Liver (tissue), 9 donors: Measurements from ENCODE around the gene KRT86. TPM values are rescaled to one million over a fixed set of nuclear protein-coding genes. Genes with fewer than 3 reads are reported as not detected.

Experiments
- DNase-seq: peaks from one replicate; pipeline ENCODE4 v3.0.0-alpha.2; 2017; ENCODE audit warnings: low spot score
- H3K27ac ChIP-seq, 2 donors: one replicate each; pipeline ENCODE4 v1.7.0; 2013; ENCODE audit warnings: inconsistent platforms in 2 of 2, low read length in 2 of 2, control low read depth in 1 of 2, low read depth in 1 of 2, mild to moderate bottlenecking in 1 of 2
- H3K27me3 ChIP-seq, 4 donors: one replicate each; pipeline versions ENCODE4 v1.6.1 to v1.7.0; 2013; ENCODE audit warnings: low read length in 3 of 4, inconsistent platforms in 1 of 4, mild to moderate bottlenecking in 1 of 4, moderate library complexity in 1 of 4; ENCODE audit not compliant: control insufficient read depth in 4 of 4, insufficient read depth in 4 of 4
- H3K36me3 ChIP-seq, 4 donors: one replicate each; pipeline versions ENCODE4 v1.6.1 to v1.7.0; 2013; ENCODE audit warnings: low read length in 3 of 4, mild to moderate bottlenecking in 3 of 4, low read depth in 1 of 4, moderate library complexity in 1 of 4; ENCODE audit not compliant: control insufficient read depth in 4 of 4, insufficient read depth in 3 of 4
- H3K4me1 ChIP-seq, 4 donors: one replicate each; pipeline versions ENCODE4 v1.6.1 to v1.7.0; 2013; ENCODE audit warnings: low read length in 3 of 4, mild to moderate bottlenecking in 3 of 4, moderate library complexity in 1 of 4; ENCODE audit not compliant: control insufficient read depth in 4 of 4, insufficient read depth in 4 of 4
- H3K4me3 ChIP-seq, 3 donors: one replicate each; pipeline versions ENCODE4 v1.6.1 to v1.7.0; 2013; ENCODE audit warnings: low read length in 3 of 3, control low read depth in 1 of 3, low read depth in 1 of 3, mild to moderate bottlenecking in 1 of 3
- H3K9ac ChIP-seq, 2 donors: one replicate each; pipeline ENCODE4 v1.7.0; 2013; ENCODE audit warnings: low read length in 2 of 2, mild to moderate bottlenecking in 2 of 2, moderate library complexity in 2 of 2, control low read depth in 1 of 2, low read depth in 1 of 2
- H3K9me3 ChIP-seq, 4 donors: one replicate each; pipeline versions ENCODE4 v1.6.1 to v1.7.0; 2013; ENCODE audit warnings: low read length in 3 of 4; ENCODE audit not compliant: control insufficient read depth in 4 of 4
- EGR1 ChIP-seq, 2 donors: IDR thresholded peaks; 2 replicates each; pipeline ENCODE4 v1.6.1; 2016 to 2018; ENCODE audit warnings: antibody characterized with exemption in 2 of 2, low read depth in 2 of 2
- FOXA1 ChIP-seq: IDR thresholded peaks from 2 replicates; pipeline ENCODE4 v1.6.1; 2016; ENCODE audit warnings: antibody characterized with exemption
- FOXA2 ChIP-seq: IDR thresholded peaks from 2 replicates; pipeline ENCODE4 v1.6.1; 2016; ENCODE audit warnings: antibody characterized with exemption
- GABPA ChIP-seq, 2 donors: IDR thresholded peaks in 1 of 2; conservative IDR thresholded peaks in 1 of 2; 2 replicates each; pipeline ENCODE4 v1.6.1; 2016; ENCODE audit warnings: antibody characterized with exemption in 2 of 2, mild to moderate bottlenecking in 1 of 2, moderate library complexity in 1 of 2
- HNF4A ChIP-seq, 2 donors: conservative IDR thresholded peaks; 2 replicates each; pipeline ENCODE4 v1.6.1; 2016; ENCODE audit warnings: antibody characterized with exemption in 2 of 2, mild to moderate bottlenecking in 2 of 2
- HNF4G ChIP-seq: IDR thresholded peaks from 2 replicates; pipeline ENCODE4 v1.6.1; 2016; ENCODE audit warnings: antibody characterized with exemption
- JUND ChIP-seq, 2 donors: IDR thresholded peaks; 2 replicates each; pipeline ENCODE4 v1.6.1; 2016; ENCODE audit warnings: antibody characterized with exemption in 2 of 2
- MAX ChIP-seq: IDR thresholded peaks from 2 replicates; pipeline ENCODE4 v1.6.1; 2016; ENCODE audit warnings: antibody characterized with exemption
- NR2F2 ChIP-seq: IDR thresholded peaks from 2 replicates; pipeline ENCODE4 v1.6.1; 2016; ENCODE audit warnings: antibody characterized with exemption
- RAD21 ChIP-seq, 2 donors: IDR thresholded peaks; 2 replicates each; pipeline ENCODE4 v1.6.1; 2016; ENCODE audit warnings: antibody characterized with exemption in 2 of 2, mild to moderate bottlenecking in 2 of 2
- REST ChIP-seq: IDR thresholded peaks from 2 replicates; pipeline ENCODE4 v1.6.1; 2016; ENCODE audit warnings: antibody characterized with exemption, mild to moderate bottlenecking
- RXRA ChIP-seq, 2 donors: IDR thresholded peaks; 2 replicates each; pipeline ENCODE4 v1.6.1; 2017 to 2018; ENCODE audit warnings: antibody characterized with exemption in 2 of 2, mild to moderate bottlenecking in 1 of 2
- SP1 ChIP-seq: IDR thresholded peaks from 2 replicates; pipeline ENCODE4 v1.6.1; 2018; ENCODE audit warnings: antibody characterized with exemption, mild to moderate bottlenecking
- TAF1 ChIP-seq: conservative IDR thresholded peaks from 2 replicates; pipeline ENCODE4 v1.6.1; 2016; ENCODE audit warnings: antibody characterized with exemption, mild to moderate bottlenecking
- YY1 ChIP-seq: IDR thresholded peaks from 2 replicates; pipeline ENCODE4 v1.6.1; 2016; ENCODE audit warnings: antibody characterized with exemption, mild to moderate bottlenecking
- WGBS: extraction: QIAGEN DNeasy Blood & Tissue Kit; methylation state at CpG from one replicate; pipeline ENCODE4 v1.1.7; 2013; 5-methylcytosine and 5-hydroxymethylcytosine counted together
- polyA plus RNA-seq, 2 donors: library from polyadenylated mRNA; stranded (reverse) in 1 of 2; unstranded in 1 of 2; fragments of 200-250 nt in 1 of 2; fragments of >200 nt in 1 of 2; fragmentation: Nextera tagmentation in 1 of 2; extraction: Ambion mirVana in 1 of 2; gene quantifications; one replicate each; pipeline versions ENCODE4 v1.2.1 to v1.2.3, GENCODE V29; 2013 to 2015
- total RNA-seq, 2 donors: library from RNA; depleted of rRNA; stranded (reverse); fragments of >200 nt; gene quantifications; one replicate each; pipeline ENCODE4 v1.2.3, GENCODE V29; 2014
- TF ChIP-seq, protein P1 (sequence below): IDR thresholded peaks from 2 replicates; pipeline ENCODE4 v1.6.1; 2016; ENCODE audit warnings: antibody characterized with exemption
- TF ChIP-seq, protein P2 (sequence below): fragments of 150-350 bp; IDR thresholded peaks from 2 replicates; pipeline ENCODE4 v1.5.1; 2017; ENCODE audit warnings: improper control_type of control experiment, low read depth, low read length; ENCODE audit not compliant: missing input control
- TF ChIP-seq, protein P3 (sequence below): IDR thresholded peaks from 2 replicates; pipeline ENCODE4 v1.6.1; 2016; ENCODE audit warnings: antibody characterized with exemption
- donor health status: healthy.
- donor health status: healthy.
- donor health status: healthy.
- donor health status: healthy.
- donor health status: healthy.

The KRT86 gene
- total and polyA plus RNA-seq, 4 donors: 0.08 TPM; not detected in 3

DNA sequence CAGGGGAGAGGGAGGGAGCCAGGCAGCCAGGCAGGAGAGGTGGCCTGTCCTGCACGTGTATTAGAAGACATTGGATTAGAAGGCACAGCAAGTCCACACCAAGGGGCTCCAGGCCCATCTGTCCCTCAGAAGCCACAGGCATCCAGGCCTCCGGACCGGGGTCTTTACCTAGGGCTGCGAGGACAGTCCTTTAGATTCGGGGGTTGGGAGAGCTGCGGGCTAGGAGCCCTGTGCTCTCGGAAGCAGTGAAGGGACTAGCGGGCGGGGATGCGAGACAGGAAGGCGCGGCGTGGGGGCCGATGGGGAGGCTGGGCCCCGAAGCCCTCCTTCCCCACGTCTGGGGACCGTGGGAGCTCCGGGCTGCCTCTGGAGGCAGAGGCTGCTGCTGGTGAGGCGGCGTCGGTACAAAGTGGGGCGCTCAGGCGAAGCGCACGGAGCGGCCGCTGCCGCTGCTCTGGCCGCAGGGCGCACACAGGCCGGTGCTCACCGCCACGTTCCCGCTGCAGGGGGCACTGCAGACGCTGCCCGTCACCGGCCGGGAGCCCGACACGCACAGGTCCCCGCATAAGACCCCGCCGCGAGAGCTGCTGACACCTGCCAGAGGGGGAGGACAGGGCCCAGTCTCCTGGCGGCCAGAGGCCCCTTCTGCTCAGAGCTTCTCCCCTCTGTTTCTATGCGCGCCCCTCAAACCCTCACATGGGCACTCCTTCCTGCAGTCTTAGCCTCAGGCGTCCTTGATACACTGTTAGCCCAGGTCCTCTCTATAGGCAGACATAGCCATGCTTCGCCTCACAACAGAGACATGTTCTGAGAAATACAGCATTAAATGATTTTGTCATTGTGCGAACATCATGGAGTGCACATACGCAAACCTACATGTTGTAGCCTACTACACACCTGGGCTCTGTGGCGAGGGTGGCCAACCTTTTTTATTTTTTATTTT is 24.1 kb upstream of the KRT86 start:
- Histone ChIP-seq H3K36me3 (no peaks in the 10 kb centered on the region), H3K4me3 (no peak overlapping the region), H3K9me3 (no peaks in the 10 kb centered on the region), H3K27me3 (peaks cover 0 to 9% (median 1%) of the 10 kb centered on the region in 4 donors), H3K27ac (no peak overlapping the region), H3K9ac (no peak overlapping the region), H3K4me1 (no peaks in the 10 kb centered on the region)
- no peak for TF ChIP-seq REST
- TF ChIP-seq JUND (IDR thresholded peaks at IDR 0.05): no peak
- no peak for TF ChIP-seq EGR1 (IDR thresholded peaks at IDR 0.05; ENCODE audit: low read depth in 2 of 2)
- no peak for TF ChIP-seq NR2F2
- TF ChIP-seq, protein P1, sequence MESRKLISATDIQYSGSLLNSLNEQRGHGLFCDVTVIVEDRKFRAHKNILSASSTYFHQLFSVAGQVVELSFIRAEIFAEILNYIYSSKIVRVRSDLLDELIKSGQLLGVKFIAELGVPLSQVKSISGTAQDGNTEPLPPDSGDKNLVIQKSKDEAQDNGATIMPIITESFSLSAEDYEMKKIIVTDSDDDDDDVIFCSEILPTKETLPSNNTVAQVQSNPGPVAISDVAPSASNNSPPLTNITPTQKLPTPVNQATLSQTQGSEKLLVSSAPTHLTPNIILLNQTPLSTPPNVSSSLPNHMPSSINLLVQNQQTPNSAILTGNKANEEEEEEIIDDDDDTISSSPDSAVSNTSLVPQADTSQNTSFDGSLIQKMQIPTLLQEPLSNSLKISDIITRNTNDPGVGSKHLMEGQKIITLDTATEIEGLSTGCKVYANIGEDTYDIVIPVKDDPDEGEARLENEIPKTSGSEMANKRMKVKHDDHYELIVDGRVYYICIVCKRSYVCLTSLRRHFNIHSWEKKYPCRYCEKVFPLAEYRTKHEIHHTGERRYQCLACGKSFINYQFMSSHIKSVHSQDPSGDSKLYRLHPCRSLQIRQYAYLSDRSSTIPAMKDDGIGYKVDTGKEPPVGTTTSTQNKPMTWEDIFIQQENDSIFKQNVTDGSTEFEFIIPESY: no peak
- TF ChIP-seq RXRA (IDR thresholded peaks at IDR 0.05): no peak
- TF ChIP-seq GABPA (IDR thresholded peaks at IDR 0.05 in 1 of 2, conservative IDR thresholded peaks at IDR 0.05 in 1 of 2): no peak
- no peak for TF ChIP-seq RAD21 (IDR thresholded peaks at IDR 0.05)
- no peak for TF ChIP-seq FOXA2
- TF ChIP-seq TAF1: no peak
- no peak for TF ChIP-seq FOXA1
- TF ChIP-seq YY1: no peak
- TF ChIP-seq MAX: no peak
- TF ChIP-seq, protein P2, sequence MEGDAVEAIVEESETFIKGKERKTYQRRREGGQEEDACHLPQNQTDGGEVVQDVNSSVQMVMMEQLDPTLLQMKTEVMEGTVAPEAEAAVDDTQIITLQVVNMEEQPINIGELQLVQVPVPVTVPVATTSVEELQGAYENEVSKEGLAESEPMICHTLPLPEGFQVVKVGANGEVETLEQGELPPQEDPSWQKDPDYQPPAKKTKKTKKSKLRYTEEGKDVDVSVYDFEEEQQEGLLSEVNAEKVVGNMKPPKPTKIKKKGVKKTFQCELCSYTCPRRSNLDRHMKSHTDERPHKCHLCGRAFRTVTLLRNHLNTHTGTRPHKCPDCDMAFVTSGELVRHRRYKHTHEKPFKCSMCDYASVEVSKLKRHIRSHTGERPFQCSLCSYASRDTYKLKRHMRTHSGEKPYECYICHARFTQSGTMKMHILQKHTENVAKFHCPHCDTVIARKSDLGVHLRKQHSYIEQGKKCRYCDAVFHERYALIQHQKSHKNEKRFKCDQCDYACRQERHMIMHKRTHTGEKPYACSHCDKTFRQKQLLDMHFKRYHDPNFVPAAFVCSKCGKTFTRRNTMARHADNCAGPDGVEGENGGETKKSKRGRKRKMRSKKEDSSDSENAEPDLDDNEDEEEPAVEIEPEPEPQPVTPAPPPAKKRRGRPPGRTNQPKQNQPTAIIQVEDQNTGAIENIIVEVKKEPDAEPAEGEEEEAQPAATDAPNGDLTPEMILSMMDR: no peak
- TF ChIP-seq, protein P3, sequence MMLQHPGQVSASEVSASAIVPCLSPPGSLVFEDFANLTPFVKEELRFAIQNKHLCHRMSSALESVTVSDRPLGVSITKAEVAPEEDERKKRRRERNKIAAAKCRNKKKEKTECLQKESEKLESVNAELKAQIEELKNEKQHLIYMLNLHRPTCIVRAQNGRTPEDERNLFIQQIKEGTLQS: no peak
- TF ChIP-seq SP1: no peak
- TF ChIP-seq HNF4G: no peak
- no peak for TF ChIP-seq HNF4A (conservative IDR thresholded peaks at IDR 0.05)
- WGBS: 39% methylated on average over 52 of the region's 52 CpGs
- DNase-seq: no peak
